H1 (cell line): ENCODE measurements around the gene TMPRSS2. TPM values are rescaled to one million over a fixed set of nuclear protein-coding genes. Genes with fewer than 3 reads are reported as not detected.

Experiments
- polyA plus RNA-seq, 7 experiments: library from polyadenylated mRNA; depleted of rRNA in 3 of 7; stranded (reverse) in 5 of 7; unstranded in 2 of 7; fragments of >200 nt in 5 of 7; fragments of 200-250 nt in 2 of 7; gene quantifications; 1 replicate in 5 of 7; 2 replicates in 1 of 7; 4 replicates in 1 of 7; pipeline versions ENCODE4 v1.2.1 to v1.2.3, GENCODE V29; 2011 to 2013; ENCODE audit warnings: missing spikeins in 2 of 7, mixed read lengths in 2 of 7
- total RNA-seq: library from RNA; stranded (reverse); fragmentation: NEBNext Ultra II Directional; extraction: Animal tissue kit (Norgen Biotek cat#: 25700); gene quantifications from 2 replicates; pipeline ENCODE4 v1.2.1, GENCODE V29; 2021
- TF ChIP-seq, protein P1 (sequence below): fragments of 300-600 bp; sonication (generic); IDR thresholded peaks from 2 replicates; pipeline ENCODE4 v1.7.1; 2012; ENCODE audit warnings: low read length, moderate library complexity, mild to moderate bottlenecking, inconsistent platforms; ENCODE audit not compliant: insufficient replicate concordance

Gene TMPRSS2
- total and polyA plus RNA-seq, 2 of the 8 experiments (the other 6 are each of a cell fraction or from before 2014, with no cell fraction given), result 9.2 to 11.0 TPM

DNA sequence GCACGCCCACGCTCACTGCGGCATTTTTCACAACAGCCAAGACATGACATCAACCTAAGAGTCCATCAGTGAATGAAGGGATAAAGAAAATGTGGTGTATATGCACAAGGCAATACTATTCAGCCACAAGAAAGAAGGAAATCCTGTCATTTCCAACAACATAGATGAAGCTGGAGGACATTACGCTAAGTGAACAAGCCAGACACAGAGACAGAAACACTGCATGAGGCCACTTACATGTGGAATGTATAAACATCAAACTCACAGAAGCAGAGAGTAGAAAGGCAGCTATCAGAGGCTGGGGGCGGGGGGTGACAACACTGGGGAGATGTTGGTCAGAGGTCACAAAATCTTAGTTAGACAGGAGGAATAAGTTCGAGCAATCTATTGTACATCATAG, 20.9 kb downstream of the TMPRSS2 start (continued):
- TF ChIP-seq, protein P1, sequence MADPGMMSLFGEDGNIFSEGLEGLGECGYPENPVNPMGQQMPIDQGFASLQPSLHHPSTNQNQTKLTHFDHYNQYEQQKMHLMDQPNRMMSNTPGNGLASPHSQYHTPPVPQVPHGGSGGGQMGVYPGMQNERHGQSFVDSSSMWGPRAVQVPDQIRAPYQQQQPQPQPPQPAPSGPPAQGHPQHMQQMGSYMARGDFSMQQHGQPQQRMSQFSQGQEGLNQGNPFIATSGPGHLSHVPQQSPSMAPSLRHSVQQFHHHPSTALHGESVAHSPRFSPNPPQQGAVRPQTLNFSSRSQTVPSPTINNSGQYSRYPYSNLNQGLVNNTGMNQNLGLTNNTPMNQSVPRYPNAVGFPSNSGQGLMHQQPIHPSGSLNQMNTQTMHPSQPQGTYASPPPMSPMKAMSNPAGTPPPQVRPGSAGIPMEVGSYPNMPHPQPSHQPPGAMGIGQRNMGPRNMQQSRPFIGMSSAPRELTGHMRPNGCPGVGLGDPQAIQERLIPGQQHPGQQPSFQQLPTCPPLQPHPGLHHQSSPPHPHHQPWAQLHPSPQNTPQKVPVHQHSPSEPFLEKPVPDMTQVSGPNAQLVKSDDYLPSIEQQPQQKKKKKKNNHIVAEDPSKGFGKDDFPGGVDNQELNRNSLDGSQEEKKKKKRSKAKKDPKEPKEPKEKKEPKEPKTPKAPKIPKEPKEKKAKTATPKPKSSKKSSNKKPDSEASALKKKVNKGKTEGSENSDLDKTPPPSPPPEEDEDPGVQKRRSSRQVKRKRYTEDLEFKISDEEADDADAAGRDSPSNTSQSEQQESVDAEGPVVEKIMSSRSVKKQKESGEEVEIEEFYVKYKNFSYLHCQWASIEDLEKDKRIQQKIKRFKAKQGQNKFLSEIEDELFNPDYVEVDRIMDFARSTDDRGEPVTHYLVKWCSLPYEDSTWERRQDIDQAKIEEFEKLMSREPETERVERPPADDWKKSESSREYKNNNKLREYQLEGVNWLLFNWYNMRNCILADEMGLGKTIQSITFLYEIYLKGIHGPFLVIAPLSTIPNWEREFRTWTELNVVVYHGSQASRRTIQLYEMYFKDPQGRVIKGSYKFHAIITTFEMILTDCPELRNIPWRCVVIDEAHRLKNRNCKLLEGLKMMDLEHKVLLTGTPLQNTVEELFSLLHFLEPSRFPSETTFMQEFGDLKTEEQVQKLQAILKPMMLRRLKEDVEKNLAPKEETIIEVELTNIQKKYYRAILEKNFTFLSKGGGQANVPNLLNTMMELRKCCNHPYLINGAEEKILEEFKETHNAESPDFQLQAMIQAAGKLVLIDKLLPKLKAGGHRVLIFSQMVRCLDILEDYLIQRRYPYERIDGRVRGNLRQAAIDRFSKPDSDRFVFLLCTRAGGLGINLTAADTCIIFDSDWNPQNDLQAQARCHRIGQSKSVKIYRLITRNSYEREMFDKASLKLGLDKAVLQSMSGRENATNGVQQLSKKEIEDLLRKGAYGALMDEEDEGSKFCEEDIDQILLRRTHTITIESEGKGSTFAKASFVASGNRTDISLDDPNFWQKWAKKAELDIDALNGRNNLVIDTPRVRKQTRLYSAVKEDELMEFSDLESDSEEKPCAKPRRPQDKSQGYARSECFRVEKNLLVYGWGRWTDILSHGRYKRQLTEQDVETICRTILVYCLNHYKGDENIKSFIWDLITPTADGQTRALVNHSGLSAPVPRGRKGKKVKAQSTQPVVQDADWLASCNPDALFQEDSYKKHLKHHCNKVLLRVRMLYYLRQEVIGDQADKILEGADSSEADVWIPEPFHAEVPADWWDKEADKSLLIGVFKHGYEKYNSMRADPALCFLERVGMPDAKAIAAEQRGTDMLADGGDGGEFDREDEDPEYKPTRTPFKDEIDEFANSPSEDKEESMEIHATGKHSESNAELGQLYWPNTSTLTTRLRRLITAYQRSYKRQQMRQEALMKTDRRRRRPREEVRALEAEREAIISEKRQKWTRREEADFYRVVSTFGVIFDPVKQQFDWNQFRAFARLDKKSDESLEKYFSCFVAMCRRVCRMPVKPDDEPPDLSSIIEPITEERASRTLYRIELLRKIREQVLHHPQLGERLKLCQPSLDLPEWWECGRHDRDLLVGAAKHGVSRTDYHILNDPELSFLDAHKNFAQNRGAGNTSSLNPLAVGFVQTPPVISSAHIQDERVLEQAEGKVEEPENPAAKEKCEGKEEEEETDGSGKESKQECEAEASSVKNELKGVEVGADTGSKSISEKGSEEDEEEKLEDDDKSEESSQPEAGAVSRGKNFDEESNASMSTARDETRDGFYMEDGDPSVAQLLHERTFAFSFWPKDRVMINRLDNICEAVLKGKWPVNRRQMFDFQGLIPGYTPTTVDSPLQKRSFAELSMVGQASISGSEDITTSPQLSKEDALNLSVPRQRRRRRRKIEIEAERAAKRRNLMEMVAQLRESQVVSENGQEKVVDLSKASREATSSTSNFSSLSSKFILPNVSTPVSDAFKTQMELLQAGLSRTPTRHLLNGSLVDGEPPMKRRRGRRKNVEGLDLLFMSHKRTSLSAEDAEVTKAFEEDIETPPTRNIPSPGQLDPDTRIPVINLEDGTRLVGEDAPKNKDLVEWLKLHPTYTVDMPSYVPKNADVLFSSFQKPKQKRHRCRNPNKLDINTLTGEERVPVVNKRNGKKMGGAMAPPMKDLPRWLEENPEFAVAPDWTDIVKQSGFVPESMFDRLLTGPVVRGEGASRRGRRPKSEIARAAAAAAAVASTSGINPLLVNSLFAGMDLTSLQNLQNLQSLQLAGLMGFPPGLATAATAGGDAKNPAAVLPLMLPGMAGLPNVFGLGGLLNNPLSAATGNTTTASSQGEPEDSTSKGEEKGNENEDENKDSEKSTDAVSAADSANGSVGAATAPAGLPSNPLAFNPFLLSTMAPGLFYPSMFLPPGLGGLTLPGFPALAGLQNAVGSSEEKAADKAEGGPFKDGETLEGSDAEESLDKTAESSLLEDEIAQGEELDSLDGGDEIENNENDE, result no peak
- TF ChIP-seq, all 59 proteins: peak for 0
